Erythroblast (primary cell): Measurements from ENCODE around the gene AFG1L.

Experiments used
- GATA1 ChIP-seq: IDR thresholded peaks from 2 replicates; pipeline ENCODE4 v1.6.1; 2011; ENCODE audit warnings: low read depth, mild to moderate bottlenecking, control low read depth, low read length, moderate library complexity
- POLR2A ChIP-seq: IDR thresholded peaks from 2 replicates; pipeline ENCODE4 v1.6.1; 2011; ENCODE audit warnings: mild to moderate bottlenecking, low read length

GRCh38 chr6:108432792-108433191 lies 137.9 kb downstream of the AFG1L start:
- TF ChIP-seq POLR2A (no peak), GATA1 (no peak)
